Mammary epithelial cell (primary cell): ENCODE results near the gene CAPN11.

ENCODE experiments used
- EZH2 ChIP-seq: IDR thresholded peaks from 2 replicates; pipeline ENCODE4 v1.6.1; 2012; ENCODE audit warnings: low read length, inconsistent platforms, borderline replicate concordance
- TF ChIP-seq, protein P1 (sequence below), 2 donors: IDR thresholded peaks in 1 of 2; conservative IDR thresholded peaks in 1 of 2; 2 replicates each; pipeline ENCODE4 v1.5.1; 2011 to 2012; ENCODE audit warnings: inconsistent platforms in 2 of 2, low read length in 2 of 2, mild to moderate bottlenecking in 2 of 2, control low read depth in 1 of 2, low read depth in 1 of 2; ENCODE audit not compliant: insufficient read depth in 1 of 2; ENCODE audit errors: extremely low read depth in 1 of 2

- TF ChIP-seq, protein P1, sequence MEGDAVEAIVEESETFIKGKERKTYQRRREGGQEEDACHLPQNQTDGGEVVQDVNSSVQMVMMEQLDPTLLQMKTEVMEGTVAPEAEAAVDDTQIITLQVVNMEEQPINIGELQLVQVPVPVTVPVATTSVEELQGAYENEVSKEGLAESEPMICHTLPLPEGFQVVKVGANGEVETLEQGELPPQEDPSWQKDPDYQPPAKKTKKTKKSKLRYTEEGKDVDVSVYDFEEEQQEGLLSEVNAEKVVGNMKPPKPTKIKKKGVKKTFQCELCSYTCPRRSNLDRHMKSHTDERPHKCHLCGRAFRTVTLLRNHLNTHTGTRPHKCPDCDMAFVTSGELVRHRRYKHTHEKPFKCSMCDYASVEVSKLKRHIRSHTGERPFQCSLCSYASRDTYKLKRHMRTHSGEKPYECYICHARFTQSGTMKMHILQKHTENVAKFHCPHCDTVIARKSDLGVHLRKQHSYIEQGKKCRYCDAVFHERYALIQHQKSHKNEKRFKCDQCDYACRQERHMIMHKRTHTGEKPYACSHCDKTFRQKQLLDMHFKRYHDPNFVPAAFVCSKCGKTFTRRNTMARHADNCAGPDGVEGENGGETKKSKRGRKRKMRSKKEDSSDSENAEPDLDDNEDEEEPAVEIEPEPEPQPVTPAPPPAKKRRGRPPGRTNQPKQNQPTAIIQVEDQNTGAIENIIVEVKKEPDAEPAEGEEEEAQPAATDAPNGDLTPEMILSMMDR (conservative IDR thresholded peaks at IDR 0.05 in 1 of 2, IDR thresholded peaks at IDR 0.05 in 1 of 2; ENCODE audit: extremely low read depth in 1 of 2, insufficient read depth in 1 of 2, low read depth in 1 of 2, low read length in 2 of 2) = no peak
- no peak for TF ChIP-seq EZH2
These were observed 27.5 kb downstream of the CAPN11 start for GRCh38 chr6:44185953-44186634.
